OCI-M1 (cell line): Measurements from ENCODE around the gene IFNK.

Experiments used
- DNase-seq: peaks from one replicate; lab custom pipeline; 2025; lab: John Stamatoyannopoulos, UW

Gene IFNK

DNA sequence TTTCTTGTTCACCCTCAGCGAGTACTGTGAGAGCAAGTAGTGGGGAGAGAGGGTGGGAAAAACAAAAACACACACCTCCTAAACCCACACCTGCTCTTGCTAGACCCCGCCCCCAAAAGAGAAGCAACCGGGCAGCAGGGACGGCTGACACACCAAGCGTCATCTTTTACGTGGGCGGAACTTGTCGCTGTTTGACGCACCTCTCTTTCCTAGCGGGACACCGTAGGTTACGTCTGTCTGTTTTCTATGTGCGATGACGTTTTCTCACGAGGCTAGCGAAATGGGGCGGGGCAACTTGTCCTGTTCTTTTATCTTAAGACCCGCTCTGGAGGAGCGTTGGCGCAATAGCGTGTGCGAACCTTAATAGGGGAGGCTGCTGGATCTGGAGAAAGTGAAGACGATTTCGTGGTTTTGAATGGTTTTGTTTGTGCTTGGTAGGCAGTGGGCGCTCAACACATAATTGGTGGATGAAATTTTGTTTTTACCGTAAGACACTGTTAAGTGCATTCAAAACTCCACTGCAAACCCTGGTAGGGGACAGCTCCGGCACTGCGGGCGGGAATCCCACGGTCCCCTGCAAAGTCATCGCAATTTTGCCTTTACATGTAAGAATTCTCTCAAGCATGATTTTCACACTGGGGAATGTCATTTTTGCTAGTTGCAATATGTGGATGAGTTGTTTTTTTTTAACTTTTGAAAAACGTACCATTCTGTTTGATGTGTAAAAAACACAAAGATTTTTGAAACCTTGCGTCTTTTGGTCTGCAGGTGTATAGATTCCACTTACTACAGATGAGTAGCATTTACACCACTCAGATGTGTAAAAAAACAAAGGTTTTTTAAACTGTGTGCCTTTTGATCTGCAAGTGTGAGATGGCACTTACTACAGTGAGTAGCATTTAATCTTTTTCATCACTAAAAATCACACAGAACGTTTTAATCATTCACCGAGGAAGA is 49.8 kb downstream of the IFNK start:
- DNase-seq: peak; percentile 99
